B cell (primary cell): ENCODE results near the gene LYRM2. TPM values are rescaled to one million over a fixed set of nuclear protein-coding genes. Genes with fewer than 3 reads are reported as not detected.

ENCODE experiments used
- ATAC-seq: fragments of 200-7000 bp; cut with Tn5 transposase; one replicate; pipeline ENCODE4 v1.10.0; 2021; ENCODE audit warnings: low read depth, mild to moderate bottlenecking, moderate number of reproducible peaks, moderate library complexity
- CTCF ChIA-PET: fragments of 350-600 bp; sonication (Branson Sonifier 250); formaldehyde crosslinking; loops from one replicate; lab custom pipeline; 2021; ENCODE audit warnings: antibody characterized with exemption, inconsistent platforms; lab: Charles Lee
- POLR2A ChIA-PET: fragments of 350-600 bp; sonication (Branson Sonifier 250); formaldehyde crosslinking; loops from one replicate; lab custom pipeline; 2021; ENCODE audit warnings: antibody characterized with exemption; lab: Charles Lee
- DNase-seq: peaks from one replicate; pipeline ENCODE4 v3.0.0; 2013
- H2AFZ ChIP-seq: 2 replicates; pipeline ENCODE4 v1.6.1; 2012; ENCODE audit warnings: mild to moderate bottlenecking, low read depth, low read length; ENCODE audit not compliant: insufficient read depth, poor library complexity, severe bottlenecking
- H3K27ac ChIP-seq, 2 donors: 1 replicate in 1 of 2; 2 replicates in 1 of 2; pipeline ENCODE4 v1.5.1; 2012 to 2013; ENCODE audit warnings: low read length in 2 of 2, mild to moderate bottlenecking in 2 of 2, moderate library complexity in 1 of 2
- H3K27me3 ChIP-seq, 4 experiments: fragments of 200-600 bp in 1 of 4; sonication (generic) in 1 of 4; replicated peaks in 1 of 4; 1 replicate in 2 of 4; 2 replicates in 2 of 4; pipeline versions ENCODE4 v1.6.1 to v1.7.0; 2013 to 2016; ENCODE audit warnings: low read length in 3 of 4, mild to moderate bottlenecking in 2 of 4, mixed read lengths in 1 of 4, moderate library complexity in 1 of 4; ENCODE audit not compliant: insufficient read depth in 4 of 4, control insufficient read depth in 3 of 4; ENCODE audit errors: control extremely low read depth in 1 of 4
- H3K36me3 ChIP-seq, 2 experiments: replicated peaks in 1 of 2; 1 replicate in 1 of 2; 2 replicates in 1 of 2; pipeline versions ENCODE4 v1.6.1 to v1.7.1; 2013; ENCODE audit warnings: low read length in 1 of 2; ENCODE audit not compliant: insufficient read depth in 2 of 2, control insufficient read depth in 1 of 2; ENCODE audit errors: control extremely low read depth in 1 of 2, extremely low read depth in 1 of 2
- H3K4me1 ChIP-seq, 2 donors: fragments of 200-600 bp in 1 of 2; sonication (generic) in 1 of 2; 1 replicate in 1 of 2; 2 replicates in 1 of 2; pipeline versions ENCODE4 v1.5.1 to v1.6.1; 2013 to 2017; ENCODE audit warnings: low read length in 2 of 2; ENCODE audit not compliant: control insufficient read depth in 2 of 2, insufficient read depth in 2 of 2
- H3K4me2 ChIP-seq: replicated peaks from 2 replicates; pipeline ENCODE3; 2012; ENCODE audit warnings: mild to moderate bottlenecking, low read depth, low read length; ENCODE audit not compliant: poor library complexity, severe bottlenecking
- H3K4me3 ChIP-seq, 5 experiments: fragments of 200-600 bp in 1 of 5; sonication (generic) in 1 of 5; 1 replicate in 3 of 5; 2 replicates in 2 of 5; pipeline versions ENCODE4 v1.5.1 to v1.7.0; 2011 to 2016; ENCODE audit warnings: low read length in 4 of 5, mild to moderate bottlenecking in 4 of 5, low read depth in 2 of 5, control low read depth in 1 of 5, moderate library complexity in 1 of 5; ENCODE audit not compliant: insufficient read depth in 1 of 5; ENCODE audit errors: control extremely low read depth in 1 of 5, extremely low read depth in 1 of 5
- H3K79me2 ChIP-seq: fragments of 200-600 bp; sonication (generic); one replicate; pipeline ENCODE4 v1.6.0; 2016; ENCODE audit warnings: low read length; ENCODE audit not compliant: control insufficient read depth, insufficient read depth
- H3K9ac ChIP-seq: fragments of 200-600 bp; sonication (generic); 2 replicates; pipeline ENCODE4 v1.6.1; 2017; ENCODE audit warnings: mild to moderate bottlenecking, low read length, moderate library complexity
- H3K9me3 ChIP-seq, 3 donors: one replicate each; pipeline versions ENCODE4 v1.6.1 to v1.7.1; 2013; ENCODE audit warnings: low read length in 2 of 3; ENCODE audit not compliant: control insufficient read depth in 2 of 3, insufficient read depth in 1 of 3; ENCODE audit errors: control extremely low read depth in 1 of 3
- H4K20me1 ChIP-seq: 2 replicates; pipeline ENCODE4 v1.6.0; 2012; ENCODE audit warnings: mild to moderate bottlenecking, low read length; ENCODE audit not compliant: insufficient read depth, control insufficient read depth, poor library complexity, severe bottlenecking
- H3K27ac Mint-ChIP-seq: one replicate; pipeline ENCODE4 v1.8.0; 2021; ENCODE audit warnings: mixed read lengths
- H3K27me3 Mint-ChIP-seq: one replicate; pipeline ENCODE4 v1.8.0; 2021; ENCODE audit warnings: mixed read lengths
- H3K4me1 Mint-ChIP-seq: one replicate; pipeline ENCODE4 v1.8.0; 2021; ENCODE audit warnings: mixed read lengths
- H3K4me3 Mint-ChIP-seq: one replicate; pipeline ENCODE4 v1.8.0; 2021; ENCODE audit warnings: mixed read lengths
- H3K9me3 Mint-ChIP-seq: one replicate; pipeline ENCODE4 v1.8.0; 2022; ENCODE audit warnings: mixed read lengths; ENCODE audit not compliant: insufficient read depth
- EZH2 ChIP-seq: IDR thresholded peaks from 2 replicates; pipeline ENCODE4 v1.6.1; 2012; ENCODE audit warnings: borderline replicate concordance, low read depth, mild to moderate bottlenecking, moderate library complexity, low read length; ENCODE audit not compliant: insufficient read depth, poor library complexity, severe bottlenecking
- WGBS: methylation state at CpG from one replicate; pipeline ENCODE4 v1.1.5; 2013; ENCODE audit warnings: missing lambda C conversion rate; ENCODE audit not compliant: insufficient coverage; 5-methylcytosine and 5-hydroxymethylcytosine counted together
- intact Hi-C: fragments of 100-400 bp; cut with micrococcal nuclease; formaldehyde crosslinking; loops from one replicate; pipeline ENCODE4 v1.10.0; 2022
- polyA plus RNA-seq: library from polyadenylated mRNA; depleted of rRNA; stranded (reverse); fragments of >200 nt; gene quantifications from 2 replicates; pipeline ENCODE4 v1.2.3, GENCODE V29; 2012
- total RNA-seq, 2 donors: library from RNA; stranded (reverse); fragments of 120-200 nt in 1 of 2; gene quantifications; 1 replicate in 1 of 2; 2 replicates in 1 of 2; pipeline versions ENCODE4 v1.2.3 to v1.2.4, GENCODE V29; 2013 to 2022
- TF ChIP-seq, protein P1 (sequence below): fragments of 200-600 bp; IDR thresholded peaks from one replicate; pipeline ENCODE4 v1.8.0; 2022; ENCODE audit warnings: antibody characterized with exemption, mild to moderate bottlenecking

LYRM2 gene
- total and polyA plus RNA-seq, 2 donors (not counting 1 experiment from before 2014, with no cell fraction given): 17.6 to 33.7 TPM

DNA sequence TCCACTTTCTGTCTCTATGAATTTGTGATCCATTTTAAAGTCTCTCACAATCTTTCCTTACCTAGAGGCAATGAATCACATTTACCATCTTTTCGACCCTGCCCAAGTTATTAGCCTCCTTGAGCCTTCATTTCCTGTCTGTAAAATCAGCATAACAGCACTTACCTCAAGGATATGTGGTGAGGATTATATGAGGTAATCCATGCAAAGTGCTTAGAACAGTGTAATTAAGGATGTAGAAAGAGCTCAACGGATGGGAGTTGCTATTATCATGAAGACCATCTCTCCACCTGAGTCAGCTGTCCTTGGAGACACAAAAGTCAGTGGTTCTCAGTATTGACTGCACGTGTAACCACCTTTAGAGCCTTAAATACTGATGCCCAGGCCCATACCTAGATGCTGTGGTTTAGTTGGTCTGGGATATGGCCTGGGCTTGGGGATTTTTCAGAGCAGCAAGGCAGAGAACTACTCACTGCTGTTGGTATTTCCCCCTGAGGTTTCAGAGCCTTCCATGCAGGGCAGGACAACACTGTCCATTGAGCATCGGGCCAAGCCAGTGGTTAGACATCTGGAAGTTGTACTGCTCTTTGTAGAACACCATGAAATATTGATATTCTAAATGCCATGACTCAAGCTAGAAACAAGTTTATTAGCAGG lies 55.8 kb downstream of the LYRM2 start:
- Histone ChIP-seq H3K4me1 (no peaks in the 10 kb centered on the region), H3K27me3 (no peaks in the 10 kb centered on the region), H4K20me1 (no peaks in the 10 kb centered on the region), H2AFZ (no peak overlapping the region), H3K36me3 (no peaks in the 10 kb centered on the region), H3K4me3 (no peak overlapping the region), H3K4me2 (no peak overlapping the region), H3K27ac (no peak overlapping the region), H3K9me3 (no peaks in the 10 kb centered on the region), H3K9ac (no peak overlapping the region), H3K79me2 (no peaks in the 10 kb centered on the region)
- whole genome bisulfite sequencing: 80% methylated on average over 1 of the region's 4 CpGs
- no peak for DNase-seq
- ChIA-PET CTCF (no interaction called here), POLR2A (no interaction called here)
- H3K27ac Mint-ChIP-seq: no peak overlapping the region
- TF ChIP-seq, protein P1, sequence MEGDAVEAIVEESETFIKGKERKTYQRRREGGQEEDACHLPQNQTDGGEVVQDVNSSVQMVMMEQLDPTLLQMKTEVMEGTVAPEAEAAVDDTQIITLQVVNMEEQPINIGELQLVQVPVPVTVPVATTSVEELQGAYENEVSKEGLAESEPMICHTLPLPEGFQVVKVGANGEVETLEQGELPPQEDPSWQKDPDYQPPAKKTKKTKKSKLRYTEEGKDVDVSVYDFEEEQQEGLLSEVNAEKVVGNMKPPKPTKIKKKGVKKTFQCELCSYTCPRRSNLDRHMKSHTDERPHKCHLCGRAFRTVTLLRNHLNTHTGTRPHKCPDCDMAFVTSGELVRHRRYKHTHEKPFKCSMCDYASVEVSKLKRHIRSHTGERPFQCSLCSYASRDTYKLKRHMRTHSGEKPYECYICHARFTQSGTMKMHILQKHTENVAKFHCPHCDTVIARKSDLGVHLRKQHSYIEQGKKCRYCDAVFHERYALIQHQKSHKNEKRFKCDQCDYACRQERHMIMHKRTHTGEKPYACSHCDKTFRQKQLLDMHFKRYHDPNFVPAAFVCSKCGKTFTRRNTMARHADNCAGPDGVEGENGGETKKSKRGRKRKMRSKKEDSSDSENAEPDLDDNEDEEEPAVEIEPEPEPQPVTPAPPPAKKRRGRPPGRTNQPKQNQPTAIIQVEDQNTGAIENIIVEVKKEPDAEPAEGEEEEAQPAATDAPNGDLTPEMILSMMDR: no peak
- TF ChIP-seq EZH2: no peak
- ATAC-seq: no peak
- H3K4me1 Mint-ChIP-seq: no peaks in the 10 kb centered on the region
- intact Hi-C loops: no loop called here
- no peaks in the 10 kb centered on the region for H3K9me3 Mint-ChIP-seq
- no peaks in the 10 kb centered on the region for H3K27me3 Mint-ChIP-seq
- H3K4me3 Mint-ChIP-seq: no peak overlapping the region

DNA sequence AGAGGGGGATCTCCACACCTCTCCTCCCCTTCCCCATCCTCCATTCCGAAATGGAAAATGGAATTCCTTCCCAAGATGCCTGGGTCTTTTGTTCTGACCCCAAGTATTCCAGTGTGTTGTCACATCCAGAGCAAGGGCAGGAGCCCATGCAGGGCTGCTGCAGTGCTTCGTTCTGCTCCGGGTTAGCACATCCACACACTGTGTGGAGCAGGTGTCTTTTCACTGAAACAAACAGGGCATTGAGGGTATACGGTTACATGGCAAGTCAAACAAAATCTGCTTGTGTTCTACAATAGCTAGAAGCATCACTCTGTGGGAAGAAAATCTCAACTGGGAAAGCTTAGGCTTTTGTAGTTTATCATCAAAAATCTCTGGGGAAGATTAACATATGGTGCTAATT lies 56.9 kb downstream of the LYRM2 start:
- intact Hi-C loops: no loop called here
- Histone ChIP-seq H2AFZ (no peak overlapping the region), H4K20me1 (no peaks in the 10 kb centered on the region), H3K4me1 (no peaks in the 10 kb centered on the region), H3K9ac (no peak overlapping the region), H3K79me2 (no peaks in the 10 kb centered on the region), H3K36me3 (no peaks in the 10 kb centered on the region), H3K9me3 (no peaks in the 10 kb centered on the region), H3K4me3 (no peak overlapping the region), H3K27me3 (no peaks in the 10 kb centered on the region), H3K27ac (no peak overlapping the region), H3K4me2 (no peak overlapping the region)
- no peaks in the 10 kb centered on the region for H3K27me3 Mint-ChIP-seq
- POLR2A ChIA-PET: no interaction called here
- WGBS: 100% methylated on average over 2 of the region's 4 CpGs
- TF ChIP-seq, protein P1: no peak
- no peak for TF ChIP-seq EZH2
- CTCF ChIA-PET: no interaction called here
- no peak overlapping the region for H3K27ac Mint-ChIP-seq
- ATAC-seq (no peak), DNase-seq (no peak)
- no peaks in the 10 kb centered on the region for H3K9me3 Mint-ChIP-seq
- H3K4me1 Mint-ChIP-seq: no peaks in the 10 kb centered on the region
- H3K4me3 Mint-ChIP-seq: no peak overlapping the region
